HG03558 (cell line): ENCODE data around the gene CGN.

Experiments used
- ATAC-seq: cut with Tn5 transposase; IDR thresholded peaks from one replicate; pipeline ENCODE4 v1.9.1; 2021; ENCODE audit warnings: moderate number of reproducible peaks; ENCODE audit not compliant: unreplicated experiment; ENCODE audit errors: extremely low read depth

CGN gene

DNA sequence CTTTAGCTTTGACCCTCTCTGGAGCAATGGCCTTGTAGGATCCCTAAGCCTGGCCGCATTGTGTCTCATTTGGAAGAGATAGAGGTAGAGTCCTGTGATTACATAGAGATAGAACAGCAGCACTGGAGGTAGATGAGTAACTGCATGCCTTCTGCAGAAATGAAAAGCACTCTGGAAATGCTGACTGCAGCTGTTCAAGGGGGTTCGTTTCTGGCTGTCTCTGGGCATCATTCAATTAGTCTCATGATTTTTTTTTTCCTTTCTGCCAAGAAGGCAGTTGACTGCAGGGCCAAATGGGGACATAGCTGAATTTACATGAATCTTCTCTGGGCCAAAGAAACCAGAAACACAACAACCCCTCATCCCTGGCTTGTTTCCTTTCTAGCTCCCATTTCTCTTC is 72.6 kb downstream of the CGN start:
- ATAC-seq = no peak

DNA sequence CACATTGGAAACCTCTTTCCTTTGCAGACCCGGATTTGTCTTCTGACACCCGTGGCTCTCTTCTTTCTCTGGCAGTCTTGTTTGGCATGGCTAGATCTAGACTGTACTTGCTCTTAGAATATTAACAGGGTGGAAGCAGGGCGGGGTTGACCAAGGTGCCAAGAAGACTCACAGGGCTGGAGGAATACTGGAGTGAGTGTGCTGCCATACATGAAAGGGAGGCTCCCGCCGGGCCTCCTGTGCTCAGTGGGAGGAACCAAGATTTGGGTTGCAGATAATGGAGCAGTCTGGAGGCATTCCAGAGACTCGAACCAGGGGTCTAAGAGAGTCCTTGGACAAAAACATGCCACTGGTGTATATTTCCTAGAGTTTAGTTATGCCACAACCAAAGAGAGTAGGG is 73.1 kb downstream of the CGN start:
- ATAC-seq = no peak

DNA sequence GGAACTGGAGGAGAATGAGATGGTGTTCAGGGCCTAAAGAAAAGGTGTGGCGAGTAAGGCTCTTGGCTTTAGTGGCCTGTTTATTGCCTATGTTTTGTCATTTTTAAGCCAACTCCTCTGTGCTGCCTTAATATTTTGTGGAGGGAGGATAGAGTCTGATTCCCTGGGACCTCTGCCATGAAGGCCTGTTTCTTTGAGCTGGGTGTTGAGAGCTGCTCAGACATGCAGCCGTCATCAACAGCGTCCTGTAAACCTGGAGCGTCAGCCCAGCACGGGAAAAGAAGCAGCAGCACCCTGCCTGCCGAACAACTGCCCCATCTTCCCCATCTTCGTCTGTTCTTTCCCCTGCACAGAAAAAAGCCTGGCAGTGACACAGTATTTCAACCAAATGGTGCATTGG is 73.6 kb downstream of the CGN start:
- ATAC-seq = no peak

DNA sequence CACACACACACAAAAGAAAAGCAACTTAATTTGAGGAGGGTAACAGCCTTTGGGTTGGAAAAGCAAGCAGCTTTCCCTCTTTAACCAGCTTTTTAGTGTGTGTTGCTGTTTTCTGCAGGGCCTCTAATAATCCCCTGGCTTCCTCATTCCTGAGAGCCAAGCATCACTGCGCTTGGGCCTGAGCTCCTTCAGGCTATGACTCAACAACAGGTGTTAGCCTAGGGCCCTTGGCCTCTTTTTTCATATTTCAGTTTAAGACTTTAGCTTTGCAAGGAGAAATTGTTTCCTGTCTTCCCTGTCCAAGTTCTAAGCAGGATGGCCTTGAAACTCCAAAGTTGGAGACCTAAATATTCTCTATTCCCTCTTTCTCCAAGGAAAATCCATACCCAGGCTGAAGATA is 74.4 kb downstream of the CGN start:
- ATAC-seq = no peak
